GM21447 (cell line): ENCODE results near the gene SNAPIN.
"Not testable (repeated sequence)": the region's sequence is repeated elsewhere in the genome, so short reads cannot be mapped to it uniquely, and the experiment has no call there.

ENCODE experiments used
- ATAC-seq: cut with Tn5 transposase; IDR thresholded peaks from one replicate; pipeline ENCODE4 v1.9.1; 2021; ENCODE audit not compliant: unreplicated experiment

SNAPIN gene

DNA sequence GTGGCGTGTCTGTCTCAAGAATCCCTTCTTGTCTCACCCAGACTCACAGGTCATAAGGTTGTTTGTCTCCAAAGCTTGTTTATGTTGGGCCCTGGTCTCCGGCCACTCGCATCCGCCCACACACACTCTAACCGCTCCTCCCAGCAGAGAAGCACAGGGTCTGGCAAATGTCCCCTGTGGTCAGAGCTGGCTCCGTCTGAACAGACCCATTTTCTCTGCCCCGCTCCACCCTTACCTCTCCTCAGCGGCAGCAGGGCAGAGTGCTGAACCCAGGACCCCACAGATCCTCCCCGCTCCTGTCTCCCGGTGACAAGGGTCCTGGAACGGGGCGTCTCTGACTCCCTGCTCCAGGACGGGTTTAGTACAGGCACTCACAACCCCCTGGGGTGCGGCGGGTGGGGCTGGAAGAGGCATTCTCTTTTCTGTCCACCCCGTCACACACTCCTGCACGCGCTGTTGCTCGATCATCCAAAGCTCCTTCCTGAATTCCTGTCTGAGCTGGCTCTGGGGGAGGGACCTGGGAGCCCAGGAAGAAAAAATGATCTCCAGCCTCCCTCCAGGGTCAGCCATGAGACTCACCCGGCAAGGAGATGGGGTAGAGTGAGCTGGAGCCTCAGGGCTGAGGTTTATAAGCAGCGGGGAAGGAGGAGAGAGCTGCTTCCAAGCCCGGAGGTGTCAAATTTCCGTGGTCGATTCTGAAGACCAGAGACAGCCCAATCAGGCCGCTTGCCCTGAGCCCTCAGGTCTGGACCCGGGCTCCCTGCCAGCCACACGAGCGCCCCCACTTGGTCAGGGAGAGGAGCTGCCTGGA is 31.4 kb upstream of the SNAPIN start, which contains the start of gene S100A13:
S100A13 (minus strand) TSS at position 602 of the 811 bp plus-strand sequence. CDS start 1,033 bp downstream, outside the sequence.
- ATAC-seq, result no peak

DNA sequence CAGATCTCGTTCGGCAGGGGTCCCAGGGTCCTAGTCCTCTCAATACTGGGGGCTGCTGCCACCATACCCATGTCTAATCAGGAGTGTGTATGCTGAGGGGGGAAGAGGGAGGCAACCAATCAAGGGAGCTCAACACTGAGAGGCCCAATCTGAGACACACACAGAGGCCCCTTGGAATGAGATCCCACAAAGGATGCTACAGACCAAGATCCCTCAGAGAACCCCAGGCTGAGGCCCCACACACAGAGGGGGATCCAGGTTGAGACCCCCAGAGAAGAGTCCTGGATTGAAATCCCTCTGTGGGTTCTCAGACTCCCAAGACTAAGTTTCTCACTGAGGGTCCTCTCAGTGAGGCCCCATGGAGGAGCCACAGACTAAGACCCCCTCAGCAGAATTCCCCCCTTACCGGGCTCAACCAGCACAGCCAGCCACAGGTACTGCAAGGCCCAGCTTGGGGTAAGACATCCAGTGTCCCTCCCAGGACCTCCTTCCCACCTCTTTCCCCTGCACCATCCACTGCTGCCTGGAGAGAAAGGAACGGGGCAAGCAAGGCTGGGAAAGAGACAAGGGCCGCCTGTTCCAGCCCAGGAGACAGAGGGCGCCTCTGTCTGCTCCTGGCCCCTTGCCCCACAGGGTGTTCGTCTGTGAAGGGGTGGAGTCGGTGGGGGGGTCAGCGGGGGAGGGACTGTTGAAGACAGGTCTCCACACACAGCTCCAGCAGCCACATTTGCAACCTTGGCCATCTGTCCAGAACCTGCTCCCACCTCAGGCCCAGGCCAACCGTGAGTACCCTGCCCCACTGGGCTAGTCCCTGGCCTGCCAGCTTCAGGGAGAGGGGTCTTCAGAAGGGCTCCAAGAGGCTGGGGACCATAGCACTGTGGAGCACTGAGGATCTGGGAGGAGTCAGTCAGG is 30.5 kb upstream of the SNAPIN start, which contains the start of gene S100A1:
S100A1 (plus strand) TSS at position 720 of the 912 bp plus-strand sequence. CDS start 2,088 bp downstream, outside the sequence.
- no peak for ATAC-seq

DNA sequence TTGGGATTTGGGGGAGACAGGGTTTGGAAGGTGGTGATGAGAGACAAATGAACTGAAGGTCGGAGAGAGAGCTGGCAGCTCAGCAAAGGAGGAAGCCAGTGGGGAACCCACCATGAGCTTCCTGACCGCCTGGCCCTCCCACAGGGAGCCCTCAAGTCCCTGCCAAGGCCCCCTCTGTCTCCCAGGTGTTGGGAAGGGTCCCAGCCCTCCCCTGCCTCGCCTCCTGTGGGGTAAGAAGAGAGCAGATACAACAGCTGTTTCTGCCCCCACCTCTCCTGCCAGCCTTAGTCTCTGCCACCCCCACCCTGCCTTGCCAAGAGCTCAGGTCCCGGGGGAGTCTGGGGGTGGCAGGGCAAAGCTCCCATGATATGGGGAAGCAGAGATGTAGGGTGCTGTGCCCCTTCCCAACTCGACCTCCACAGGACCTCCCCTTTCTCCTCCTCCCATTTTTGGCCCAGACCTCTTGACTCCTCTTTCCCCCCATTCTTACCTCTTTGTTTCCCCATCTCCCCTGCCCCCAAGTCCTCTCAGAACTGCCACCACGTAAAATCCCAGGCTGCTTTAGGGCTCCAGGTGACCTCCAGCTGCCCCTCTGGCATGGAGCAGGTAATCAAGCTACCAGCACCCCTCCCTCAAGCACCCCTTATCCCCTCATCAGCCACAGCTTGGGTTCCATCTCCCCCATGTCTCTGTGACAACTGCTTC is 29.7 kb upstream of the SNAPIN start:
- no peak for ATAC-seq

DNA sequence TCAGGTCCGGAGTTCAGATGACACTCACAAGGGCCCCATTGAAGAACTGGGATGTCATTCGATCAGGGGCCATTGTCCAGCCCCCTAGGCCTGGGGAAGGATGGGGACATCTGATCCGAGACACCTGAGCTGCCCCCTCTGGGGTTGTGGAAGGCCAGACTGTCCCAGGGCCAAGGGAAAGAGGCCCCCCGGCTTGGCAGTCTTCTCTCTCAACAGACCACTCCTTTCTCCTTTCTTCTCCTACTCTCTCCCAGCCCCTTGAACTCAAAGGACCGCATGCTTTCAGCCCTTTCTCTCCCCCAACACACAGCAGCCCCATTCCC is 29.2 kb upstream of the SNAPIN start:
- no peak for ATAC-seq

DNA sequence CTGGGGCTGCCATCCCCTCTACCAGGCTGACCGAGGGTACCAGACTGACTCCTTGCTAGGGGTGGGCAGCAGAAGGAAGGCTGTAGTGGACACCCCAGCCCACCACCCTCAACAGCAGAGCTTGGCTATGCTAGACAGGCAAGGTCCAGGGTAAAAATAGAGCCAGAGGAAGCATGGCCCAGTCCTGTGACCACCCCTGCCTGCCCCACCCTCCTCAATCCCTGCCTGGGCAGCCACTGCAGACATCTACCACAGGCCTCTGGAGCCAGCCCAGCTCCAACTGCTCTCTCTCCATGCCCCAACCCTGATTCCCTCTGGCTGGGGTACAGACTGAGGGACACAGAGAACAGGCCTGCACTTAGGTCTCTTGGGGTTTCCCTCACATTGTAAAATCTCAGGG is 28.5 kb upstream of the SNAPIN start:
- no peak for ATAC-seq

DNA sequence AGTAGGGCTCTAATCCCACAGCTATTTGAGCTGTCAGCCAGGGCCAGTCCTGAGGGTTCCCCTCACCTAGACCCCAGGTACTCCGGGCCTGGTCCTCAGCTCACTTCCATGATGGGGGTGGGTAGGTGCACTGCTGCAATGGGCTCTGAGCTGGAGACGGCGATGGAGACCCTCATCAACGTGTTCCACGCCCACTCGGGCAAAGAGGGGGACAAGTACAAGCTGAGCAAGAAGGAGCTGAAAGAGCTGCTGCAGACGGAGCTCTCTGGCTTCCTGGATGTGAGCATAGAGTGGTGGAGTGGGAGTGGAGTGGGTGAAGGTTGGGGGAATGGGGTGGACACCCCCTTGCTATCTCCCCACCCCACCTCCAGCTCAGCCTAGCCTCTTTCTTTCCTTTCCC is 28.1 kb upstream of the SNAPIN start:
- no peak for ATAC-seq

DNA sequence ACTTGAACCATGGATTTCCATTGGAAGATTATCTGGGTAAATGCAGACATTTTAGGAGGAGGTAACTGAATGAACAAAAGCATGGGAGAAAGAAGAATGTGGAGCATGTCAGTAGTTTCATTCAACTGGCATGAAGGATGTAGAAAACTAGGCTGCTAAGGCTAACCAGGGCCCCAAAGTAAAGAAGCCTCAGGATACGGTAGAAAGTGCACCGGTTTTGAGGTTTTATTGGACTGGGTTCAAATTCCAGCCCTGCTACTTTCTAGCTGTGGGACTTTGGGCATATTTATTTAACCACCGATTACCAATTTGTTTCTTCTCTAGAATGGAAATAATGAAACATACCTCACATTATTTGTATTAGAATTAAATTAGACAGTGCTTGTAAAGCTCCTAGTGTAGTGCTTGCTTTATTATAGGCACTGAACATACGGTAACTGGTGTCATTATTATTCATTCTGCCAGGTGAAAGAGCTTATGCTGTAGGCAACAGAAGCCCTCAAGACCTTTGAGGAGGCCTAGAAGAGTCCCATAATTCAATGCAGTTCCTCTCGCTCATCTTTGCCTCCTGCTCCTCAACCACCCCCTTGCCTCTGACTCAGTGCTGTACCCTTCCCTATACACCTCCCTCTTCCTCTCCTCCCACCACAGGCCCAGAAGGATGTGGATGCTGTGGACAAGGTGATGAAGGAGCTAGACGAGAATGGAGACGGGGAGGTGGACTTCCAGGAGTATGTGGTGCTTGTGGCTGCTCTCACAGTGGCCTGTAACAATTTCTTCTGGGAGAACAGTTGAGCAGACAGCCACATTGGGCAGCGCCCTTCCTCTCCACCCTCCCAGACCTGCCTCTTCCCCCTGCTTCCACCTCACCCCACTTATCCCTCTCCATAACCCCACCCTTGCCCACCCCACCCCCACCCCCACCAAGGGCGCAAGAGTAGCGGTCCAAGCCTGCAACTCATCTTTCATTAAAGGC is 27.2 kb upstream of the SNAPIN start:
- ATAC-seq, result no peak

DNA sequence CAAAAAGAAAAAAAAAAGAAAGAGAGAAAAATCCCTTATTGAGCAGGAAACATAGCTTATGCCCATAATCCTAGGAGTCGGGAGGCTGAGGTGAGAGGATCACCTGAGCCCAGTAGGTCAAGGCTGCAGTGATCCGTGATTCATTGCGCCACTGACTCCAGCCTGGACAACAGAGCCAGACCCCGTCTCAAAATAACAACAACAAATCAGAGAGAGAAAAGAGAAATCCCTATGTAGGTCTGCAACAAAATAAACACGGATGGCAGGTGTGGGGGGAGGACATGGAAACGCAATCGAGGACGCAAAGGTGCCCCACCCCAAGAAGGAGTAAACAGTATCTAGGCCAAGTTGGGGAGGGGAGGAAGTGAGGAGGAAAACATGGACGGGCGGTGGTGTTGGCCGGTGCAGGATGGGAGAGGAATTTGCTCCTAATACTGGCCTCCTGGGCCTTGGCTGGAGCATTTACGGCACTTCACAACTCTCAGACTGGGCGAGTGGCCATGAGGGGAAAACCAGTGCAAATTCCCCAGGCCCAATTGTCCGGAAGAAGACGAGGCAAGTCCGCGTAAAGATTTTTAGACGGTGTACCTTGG is 25.2 kb upstream of the SNAPIN start:
- ATAC-seq, result peak; percentile 3

DNA sequence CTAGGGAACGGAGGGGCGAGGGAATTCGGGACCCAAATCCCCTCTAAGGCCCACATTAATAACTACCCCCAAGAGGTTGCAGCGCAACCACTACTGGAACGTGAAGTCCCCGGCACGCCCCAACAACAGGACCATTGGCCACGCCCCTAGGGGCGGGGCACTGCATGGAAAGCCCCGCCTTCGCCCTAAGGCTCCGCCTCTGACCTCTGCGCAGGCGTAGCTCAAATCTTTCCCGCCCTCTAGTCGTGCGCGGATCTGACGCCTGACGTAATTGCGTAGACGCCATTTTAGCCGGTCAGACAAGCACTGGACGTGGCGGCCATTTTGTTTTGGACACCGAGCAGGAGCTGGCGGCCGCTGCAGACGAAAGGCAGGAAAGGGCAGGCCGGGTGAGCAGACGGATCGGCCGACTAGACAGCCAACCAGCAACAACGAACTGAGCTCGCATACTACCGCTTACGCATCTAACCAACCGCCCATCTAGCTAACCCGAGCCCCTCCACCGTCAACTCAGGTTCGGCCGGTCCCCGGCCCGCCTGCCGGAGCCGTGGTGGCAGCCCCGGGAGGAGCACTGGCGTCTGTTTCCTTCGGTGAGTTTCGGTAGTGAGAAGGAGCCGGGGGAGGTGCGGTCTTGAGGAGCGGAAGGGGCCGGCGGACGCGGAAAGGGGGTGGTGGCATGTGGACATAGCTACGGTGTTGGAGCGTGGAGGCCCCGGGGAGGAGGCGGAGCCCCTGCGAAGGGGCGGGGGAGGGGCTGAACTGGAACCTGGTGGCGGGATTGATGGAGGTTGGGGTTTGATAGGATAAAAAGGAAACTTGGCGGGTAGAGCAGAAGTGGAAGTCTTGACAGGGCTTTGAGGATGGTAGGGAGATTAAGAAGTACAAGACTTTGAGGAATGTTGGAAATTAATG is 24.5 kb upstream of the SNAPIN start, which contains the start of gene CHTOP:
CHTOP (plus strand) TSS at position 313 of the 912 bp plus-strand sequence. CDS start 2,523 bp downstream, outside the sequence.
- peak; percentile 83 for ATAC-seq

DNA sequence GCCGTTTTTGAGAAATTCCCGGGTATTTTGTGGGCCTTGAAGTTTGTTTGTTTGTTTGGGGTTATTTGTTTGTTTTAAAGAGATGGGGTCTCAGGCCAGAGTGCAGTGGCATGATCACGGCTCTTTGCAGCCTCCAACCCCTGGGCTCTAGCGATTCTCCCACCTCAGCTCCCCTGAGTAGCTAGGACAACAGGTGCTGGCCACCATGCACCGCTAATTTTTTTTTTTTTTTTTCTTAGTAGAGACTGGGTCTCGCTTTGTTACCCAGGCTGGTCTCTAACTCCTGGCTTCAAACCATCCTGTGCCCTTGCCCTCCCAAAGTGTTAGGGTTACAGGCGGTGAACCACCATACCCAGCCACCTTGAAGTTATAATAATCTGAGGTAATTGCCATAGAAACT is 22.6 kb upstream of the SNAPIN start:
- ATAC-seq, result no peak

DNA sequence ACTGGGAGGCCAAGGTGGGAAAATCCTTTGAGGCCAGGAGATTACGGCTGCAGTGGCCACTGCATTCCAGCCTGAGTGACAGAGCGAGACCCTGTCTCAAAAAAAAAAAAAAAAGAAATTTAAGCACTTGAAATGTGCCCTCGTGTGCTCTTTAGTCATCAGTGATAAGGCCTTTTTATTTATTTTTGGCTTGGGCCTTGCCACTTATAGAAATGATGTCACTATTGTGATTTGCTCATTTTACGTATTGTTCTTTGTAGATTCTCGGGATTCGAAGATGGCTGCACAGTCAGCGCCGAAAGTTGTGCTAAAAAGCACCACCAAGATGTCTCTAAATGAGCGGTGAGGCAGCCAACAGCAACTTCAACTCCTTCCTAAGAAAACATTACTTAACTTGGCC is 22.2 kb upstream of the SNAPIN start:
- ATAC-seq, result no peak

DNA sequence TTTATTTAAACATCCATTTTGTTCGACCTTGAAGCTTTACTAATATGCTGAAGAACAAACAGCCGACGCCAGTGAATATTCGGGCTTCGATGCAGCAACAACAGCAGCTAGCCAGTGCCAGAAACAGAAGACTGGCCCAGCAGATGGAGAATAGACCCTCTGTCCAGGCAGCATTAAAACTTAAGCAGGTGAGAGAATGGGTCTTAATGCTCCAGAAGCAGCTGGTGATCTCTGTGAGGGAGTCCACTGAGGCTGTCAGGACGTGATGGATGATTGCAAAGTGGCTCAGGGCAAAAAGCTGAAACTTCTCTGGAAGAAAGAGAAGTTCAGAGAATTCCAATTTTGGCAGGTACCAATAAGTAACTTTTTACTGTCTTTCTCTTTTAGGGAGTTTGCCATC is 20.2 kb upstream of the SNAPIN start:
- ATAC-seq, result no peak

DNA sequence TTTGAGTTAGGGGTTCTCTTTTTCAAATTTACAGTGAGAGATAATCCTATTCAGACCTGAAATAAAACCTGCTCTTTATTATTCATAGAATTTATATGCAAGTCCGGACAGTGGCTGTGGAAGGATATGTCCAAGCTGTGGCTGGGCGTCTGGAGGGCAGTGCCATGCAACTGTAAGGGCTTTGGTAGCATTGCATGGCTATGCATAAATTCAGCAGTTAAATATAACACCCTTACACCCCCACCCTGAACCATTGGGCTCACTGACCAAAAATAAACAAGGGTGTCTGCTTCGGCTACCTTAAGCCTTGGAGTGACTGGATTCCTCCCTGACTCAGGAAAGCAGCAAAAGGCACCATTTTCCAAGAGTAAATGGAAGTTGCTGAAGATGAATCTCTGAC is 19.2 kb upstream of the SNAPIN start:
- no peak for ATAC-seq

DNA sequence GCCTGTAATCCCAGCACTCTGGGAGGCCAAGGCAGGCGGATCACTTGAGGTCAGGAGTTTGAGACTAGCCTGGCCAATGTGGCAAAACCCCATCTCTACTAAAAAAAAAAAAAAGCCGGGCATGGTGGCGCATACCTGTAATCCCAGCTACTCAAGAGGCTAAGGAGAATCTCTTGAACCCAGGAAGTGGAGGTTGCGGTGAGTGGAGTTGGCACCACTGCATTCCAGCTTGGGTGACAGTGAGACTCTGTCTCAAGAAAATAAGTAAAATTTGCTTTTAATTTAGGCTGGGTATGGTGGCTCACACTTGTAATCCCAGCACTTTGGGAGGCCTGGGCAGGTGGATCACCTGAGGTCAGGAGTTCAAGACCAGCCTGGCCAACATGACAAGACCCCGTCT is 18.3 kb upstream of the SNAPIN start:
- ATAC-seq, result not testable (repeated sequence)

DNA sequence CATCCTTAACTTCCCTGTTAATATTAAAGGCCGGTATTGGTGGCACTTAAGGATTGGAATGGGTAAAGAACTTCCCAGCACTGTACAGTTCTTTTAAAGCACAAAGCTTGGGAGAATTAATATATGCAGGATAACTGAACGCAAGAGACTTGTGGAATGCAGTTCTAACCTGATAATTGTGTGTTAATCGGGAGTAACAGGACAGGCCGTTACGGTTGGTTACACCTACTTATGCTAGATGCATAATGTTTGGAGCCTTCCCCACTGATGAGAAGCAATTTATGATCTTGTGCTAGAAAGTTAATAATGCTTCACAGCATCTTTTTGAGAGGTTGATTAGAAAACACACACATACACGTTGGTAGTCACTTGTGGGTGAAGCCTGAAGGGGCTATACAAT is 17.6 kb upstream of the SNAPIN start:
- ATAC-seq, result no peak

DNA sequence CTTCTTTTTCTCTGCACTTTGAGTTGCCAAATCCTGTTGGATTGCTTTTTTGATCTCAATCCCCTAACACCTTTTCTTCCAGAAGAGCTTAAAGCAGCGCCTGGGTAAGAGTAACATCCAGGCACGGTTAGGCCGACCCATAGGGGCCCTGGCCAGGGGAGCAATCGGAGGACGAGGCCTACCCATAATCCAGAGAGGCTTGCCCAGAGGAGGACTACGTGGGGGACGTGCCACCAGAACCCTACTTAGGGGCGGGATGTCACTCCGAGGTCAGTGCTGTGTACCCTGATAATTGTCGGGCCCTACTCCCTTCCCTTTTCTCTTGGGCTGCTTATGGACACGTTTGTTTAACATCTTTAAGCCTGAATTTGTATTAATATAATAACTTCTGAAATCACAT is 16.3 kb upstream of the SNAPIN start:
- no peak for ATAC-seq

DNA sequence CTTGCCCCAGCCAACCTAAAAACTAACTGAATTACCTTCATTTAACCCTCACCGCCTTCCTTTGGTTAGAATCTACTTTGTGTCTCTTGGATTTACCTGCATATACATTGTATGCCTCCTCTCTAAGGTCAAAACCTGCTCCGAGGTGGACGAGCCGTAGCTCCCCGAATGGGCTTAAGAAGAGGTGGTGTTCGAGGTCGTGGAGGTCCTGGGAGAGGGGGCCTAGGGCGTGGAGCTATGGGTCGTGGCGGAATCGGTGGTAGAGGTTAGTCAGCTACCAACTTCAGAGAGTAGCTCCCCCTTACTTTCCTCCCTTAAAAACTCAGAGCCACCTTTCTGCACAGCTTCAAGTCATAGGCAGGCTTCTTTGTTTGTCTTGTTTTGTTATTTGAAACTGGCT is 15.4 kb upstream of the SNAPIN start:
- ATAC-seq, result no peak

DNA sequence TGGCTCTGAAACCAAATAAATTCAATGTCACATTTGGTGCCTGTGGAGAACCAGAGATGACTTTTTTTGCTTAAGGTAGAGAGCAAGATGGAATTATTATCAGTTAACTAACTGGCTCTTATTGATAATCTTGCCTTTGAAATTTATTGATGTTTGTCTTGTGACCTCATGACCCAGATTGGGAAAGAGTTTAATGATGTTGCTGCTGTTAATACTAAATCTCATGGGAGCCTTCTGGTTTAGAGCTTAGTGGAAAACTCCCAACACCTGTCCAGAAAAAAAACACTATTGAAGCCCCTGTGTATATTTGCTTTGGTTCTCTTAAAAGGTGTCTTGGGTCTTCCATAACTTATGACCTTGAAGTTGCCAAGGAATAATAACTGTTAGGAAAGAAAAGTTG is 14.7 kb upstream of the SNAPIN start:
- ATAC-seq, result no peak
